ENCODE data around the gene BCL11A. TPM values are rescaled to one million over a fixed set of nuclear protein-coding genes. Genes with fewer than 3 reads are reported as not detected.
A peak's percentile ranks its signal among the peaks of the same experiment; 100 is the strongest.

Gene BCL11A
- polyA plus RNA-seq, 4 donors, result 11.7 to 15.6 (median 13.8) TPM

DNA sequence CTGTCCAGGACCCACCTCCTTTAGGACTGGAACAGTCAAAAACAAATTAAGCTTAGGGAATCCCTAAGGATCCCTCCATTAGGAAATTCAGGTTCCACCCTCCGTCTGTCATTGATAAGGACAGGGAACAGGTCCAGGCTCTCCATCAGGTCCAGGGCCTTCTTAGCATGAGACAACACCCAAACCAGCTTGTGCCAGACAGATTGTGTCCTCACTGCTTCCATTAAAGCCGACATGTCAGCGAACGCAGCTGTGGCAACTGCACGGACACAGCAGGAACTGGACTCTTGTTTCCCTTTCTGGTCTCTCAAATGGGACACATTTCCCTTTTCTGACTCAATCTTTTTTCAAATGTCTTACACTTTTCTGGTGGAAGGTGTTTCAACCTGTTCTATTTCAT, 81.4 kb downstream of the BCL11A start:
- DNase-seq (ENCODE audit: low read depth in 4 of 4, low spot score in 2 of 4), result no peak

GRCh38 chr2:60470340-60470739, 83.1 kb downstream of the BCL11A start:
- no peak for DNase-seq (ENCODE audit: low read depth in 4 of 4, low spot score in 2 of 4)

DNA sequence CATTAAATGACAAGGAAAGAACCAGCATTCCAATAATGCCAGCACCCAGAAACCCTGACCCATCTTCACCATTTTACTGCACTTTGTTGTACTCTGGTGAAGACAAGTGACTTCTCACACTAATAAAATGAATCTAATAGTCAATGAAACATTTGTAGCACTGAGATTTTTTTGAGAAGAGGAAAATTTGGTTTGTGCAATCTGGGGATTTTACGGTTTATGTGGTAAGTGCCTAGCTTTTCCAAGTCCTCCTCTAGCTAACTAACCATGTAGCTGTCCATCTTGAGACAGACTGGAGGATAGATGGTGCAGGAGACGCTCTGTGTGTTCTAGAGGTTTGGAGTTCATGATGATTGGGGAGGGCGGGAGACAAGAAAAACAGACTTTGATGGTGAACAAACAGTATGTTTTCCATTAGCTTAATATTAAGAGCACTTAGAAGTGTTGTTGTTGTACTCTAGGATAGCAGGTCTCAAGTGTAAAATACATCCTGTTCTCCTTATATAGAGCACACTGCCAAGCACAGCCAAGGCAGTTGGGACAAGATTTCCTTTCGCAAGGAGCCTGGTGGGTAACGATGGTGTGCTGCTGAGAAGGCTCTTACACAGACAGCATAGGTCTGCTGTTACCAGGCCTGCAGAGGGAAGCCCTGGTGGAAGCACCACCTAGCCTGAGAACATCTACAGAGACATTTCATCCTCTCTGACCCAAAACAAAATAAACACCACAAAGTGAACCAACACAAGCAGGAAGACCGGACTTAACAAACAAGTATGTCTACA, 83.7 kb downstream of the BCL11A start:
- no peak for DNase-seq (ENCODE audit: low read depth in 4 of 4, low spot score in 2 of 4)

DNA sequence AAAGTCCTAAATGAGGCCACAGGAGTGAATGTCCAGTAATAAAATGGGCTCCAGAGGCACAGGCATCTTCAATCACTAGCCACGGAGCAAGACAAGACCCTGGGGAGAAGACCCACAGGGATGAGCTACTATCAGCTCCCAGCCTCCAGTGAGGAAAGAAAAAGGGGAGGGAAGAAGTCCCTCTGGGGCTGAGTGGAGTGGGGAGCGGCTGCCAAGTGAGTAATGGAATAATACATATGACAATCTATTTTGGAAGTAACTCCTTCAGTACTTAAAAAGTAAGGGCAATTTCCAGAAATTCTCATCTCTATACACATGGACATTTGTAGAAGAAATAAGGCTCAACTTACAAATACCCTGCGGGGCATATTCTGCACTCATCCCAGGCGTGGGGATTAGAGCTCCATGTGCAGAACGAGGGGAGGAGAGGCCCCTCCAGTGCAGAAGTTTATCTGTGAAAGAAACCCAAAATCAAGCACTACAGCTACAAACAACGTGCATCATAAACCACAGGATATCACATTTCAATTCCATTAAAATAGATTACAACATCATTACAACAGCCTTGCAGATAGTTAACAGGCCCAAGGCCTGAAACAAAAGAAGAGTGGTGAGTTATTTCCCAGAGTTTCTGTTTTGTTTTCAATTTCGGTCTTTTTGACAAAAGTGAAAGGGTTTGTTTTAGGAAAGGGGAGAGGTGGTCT, 84.9 kb downstream of the BCL11A start:
- DNase-seq (ENCODE audit: low read depth in 4 of 4, low spot score in 2 of 4), result no peak

- no peak for DNase-seq (ENCODE audit: low read depth in 4 of 4, low spot score in 2 of 4)
These were observed 87.2 kb downstream of the BCL11A start for GRCh38 chr2:60466161-60466702.

GRCh38 chr2:60465736-60466135, 87.7 kb downstream of the BCL11A start:
- DNase-seq (ENCODE audit: low read depth in 4 of 4, low spot score in 2 of 4), result no peak

GRCh38 chr2:60463249-60463648, 90.2 kb downstream of the BCL11A start:
- DNase-seq (ENCODE audit: low read depth in 4 of 4, low spot score in 2 of 4), result peak in 3 of 4 donors; percentile 22 to 44 (median 37)

- DNase-seq (ENCODE audit: low read depth in 4 of 4, low spot score in 2 of 4), result no peak
These were observed 91.9 kb downstream of the BCL11A start for GRCh38 chr2:60461421-60462108.

- DNase-seq (ENCODE audit: low read depth in 4 of 4, low spot score in 2 of 4), result no peak
These were observed 92.7 kb downstream of the BCL11A start for GRCh38 chr2:60460577-60461420.

DNA sequence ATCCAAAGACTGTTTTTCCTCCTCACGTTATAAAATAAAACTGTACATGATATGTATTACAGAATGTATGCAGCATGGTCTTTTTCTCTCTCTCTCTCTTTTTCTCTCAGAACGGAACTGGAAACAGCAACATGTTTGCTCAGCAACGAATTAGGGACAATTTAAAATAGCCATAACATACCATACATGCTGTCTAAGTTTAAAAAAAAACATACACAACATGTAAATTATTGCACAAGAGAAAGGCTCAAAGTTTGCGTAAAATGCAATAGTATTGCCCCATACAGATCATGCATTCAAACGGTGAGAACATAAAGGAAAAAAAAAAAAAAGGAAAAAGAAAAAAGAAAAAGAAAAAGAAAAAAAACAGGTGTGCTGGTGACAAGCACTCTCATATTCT, 93.6 kb downstream of the BCL11A start:
- DNase-seq (ENCODE audit: low read depth in 4 of 4, low spot score in 2 of 4), result no peak

- no peak for DNase-seq (ENCODE audit: low read depth in 4 of 4, low spot score in 2 of 4)
These were observed 97.2 kb downstream of the BCL11A start for GRCh38 chr2:60456115-60456770.

GRCh38 chr2:60453872-60454271, 99.6 kb downstream of the BCL11A start:
- no peak for DNase-seq (ENCODE audit: low read depth in 4 of 4, low spot score in 2 of 4)

DNA sequence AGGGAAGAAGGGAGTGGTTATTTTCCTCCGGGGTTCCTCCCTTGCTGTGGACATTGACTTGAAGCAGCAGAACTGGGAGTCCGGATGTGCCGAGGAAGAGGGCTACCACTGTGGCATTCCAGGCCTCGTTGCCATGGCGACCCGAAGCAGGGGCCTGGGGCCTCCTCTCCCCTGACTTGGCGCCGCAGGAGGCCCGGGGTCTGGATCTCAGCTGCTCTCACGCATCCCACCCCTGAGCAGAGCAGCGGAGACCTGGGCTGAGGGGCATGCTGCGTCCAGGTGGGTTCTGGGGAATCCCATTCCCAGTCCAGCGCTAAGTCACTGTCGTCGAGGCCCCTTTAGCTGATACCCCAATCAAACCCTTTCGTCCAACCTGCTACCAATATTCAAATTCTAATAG, 100.2 kb downstream of the BCL11A start:
- no peak for DNase-seq (ENCODE audit: low read depth in 4 of 4, low spot score in 2 of 4)

DNA sequence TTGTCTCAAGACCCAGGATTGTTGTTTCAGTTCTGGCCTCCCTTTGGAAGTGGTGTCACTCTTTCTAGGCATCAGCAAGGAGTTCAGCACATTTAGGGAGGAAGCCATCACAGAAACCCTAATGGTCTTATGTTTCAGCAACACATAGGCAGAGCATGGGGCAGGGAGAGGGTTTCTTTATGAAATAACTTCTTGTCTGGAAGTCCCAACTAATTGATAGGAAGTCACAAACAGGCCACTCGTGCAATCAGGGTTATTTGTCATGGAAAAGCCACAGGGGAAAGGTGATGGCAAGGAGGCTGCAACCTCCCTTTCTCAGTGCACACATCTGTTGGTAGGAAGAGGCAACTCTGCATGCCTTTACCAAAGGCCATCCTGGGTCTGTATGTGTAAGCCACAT, 103.0 kb downstream of the BCL11A start:
- DNase-seq (ENCODE audit: low read depth in 4 of 4, low spot score in 2 of 4), result no peak

GRCh38 chr2:60447943-60448342, 105.5 kb downstream of the BCL11A start:
- DNase-seq (ENCODE audit: low read depth in 4 of 4, low spot score in 2 of 4), result no peak

- no peak for DNase-seq (ENCODE audit: low read depth in 4 of 4, low spot score in 2 of 4)
These were observed 106.8 kb downstream of the BCL11A start for GRCh38 chr2:60446413-60447267.

DNA sequence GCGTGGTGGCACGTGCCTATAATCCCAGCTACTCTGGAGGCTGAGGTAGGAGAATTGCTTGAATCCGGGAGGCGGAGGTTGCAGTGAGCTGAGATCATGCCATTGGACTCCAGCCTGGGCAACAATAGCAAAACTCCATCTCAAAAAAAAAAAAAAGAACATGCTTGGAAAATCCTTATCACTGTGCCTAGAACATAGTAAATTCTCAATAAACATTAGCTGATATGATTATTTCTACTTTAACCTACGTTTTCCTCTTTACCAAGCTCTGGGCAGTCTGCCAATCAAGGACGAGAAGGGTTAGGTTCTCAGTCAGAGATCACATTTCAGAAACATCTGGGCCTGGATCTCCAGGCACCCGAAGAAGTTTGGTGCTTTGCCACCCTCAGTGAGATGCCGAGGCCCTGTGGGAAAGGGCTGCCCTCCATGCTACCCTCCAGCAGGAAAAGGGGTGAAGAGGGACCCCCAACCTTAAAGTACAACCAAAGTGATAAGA, 107.7 kb downstream of the BCL11A start:
- no peak for DNase-seq (ENCODE audit: low read depth in 4 of 4, low spot score in 2 of 4)

- no peak for DNase-seq (ENCODE audit: low read depth in 4 of 4, low spot score in 2 of 4)
These were observed 110.8 kb downstream of the BCL11A start for GRCh38 chr2:60442608-60443007.

- no peak for DNase-seq (ENCODE audit: low read depth in 4 of 4, low spot score in 2 of 4)
These were observed 111.7 kb downstream of the BCL11A start for GRCh38 chr2:60441800-60442199.
